Activated CD4-positive, CD25-positive, alpha-beta regulatory T cell treated with anti-CD3 and anti-CD28 coated beads, Interleukin-2, amount 50 U/mL, for 24 hours (primary cell): ENCODE data around the gene HIVEP1.

ENCODE experiments used
- ATAC-seq, 2 donors: fragments of 150-1000 bp; cut with Tn5 transposase; one replicate each; pipeline ENCODE4 v1.10.0; 2021; ENCODE audit warnings: mild to moderate bottlenecking in 1 of 2, moderate library complexity in 1 of 2

The HIVEP1 gene

GRCh38 chr6:12020187-12020791 lies 8.2 kb downstream of the HIVEP1 start:
- ATAC-seq = no peak

- no peak for ATAC-seq
These were observed 10.4 kb downstream of the HIVEP1 start for GRCh38 chr6:12022481-12022880.

GRCh38 chr6:12022953-12023388 lies 10.9 kb downstream of the HIVEP1 start:
- no peak for ATAC-seq

GRCh38 chr6:12024216-12024615 lies 12.1 kb downstream of the HIVEP1 start:
- ATAC-seq = no peak

GRCh38 chr6:12024699-12025434 lies 12.8 kb downstream of the HIVEP1 start:
- no peak for ATAC-seq

- no peak for ATAC-seq
These were observed 14.0 kb downstream of the HIVEP1 start for GRCh38 chr6:12026120-12026519.

- no peak for ATAC-seq
These were observed 14.7 kb downstream of the HIVEP1 start for GRCh38 chr6:12026833-12027232.

- ATAC-seq = no peak
These were observed 16.1 kb downstream of the HIVEP1 start for GRCh38 chr6:12028213-12028612.

- no peak for ATAC-seq
These were observed 18.0 kb downstream of the HIVEP1 start for GRCh38 chr6:12029979-12030737.

- ATAC-seq = peak; percentile 28 to 41
These were observed 19.0 kb downstream of the HIVEP1 start for GRCh38 chr6:12030993-12031550.

- ATAC-seq = no peak
These were observed 20.9 kb downstream of the HIVEP1 start for GRCh38 chr6:12032783-12033573.

GRCh38 chr6:12033770-12034169 lies 21.7 kb downstream of the HIVEP1 start:
- ATAC-seq = no peak

GRCh38 chr6:12034349-12034748 lies 22.2 kb downstream of the HIVEP1 start:
- ATAC-seq = no peak

- ATAC-seq = no peak
These were observed 22.7 kb downstream of the HIVEP1 start for GRCh38 chr6:12034837-12035236.

GRCh38 chr6:12036766-12037165 lies 24.7 kb downstream of the HIVEP1 start:
- ATAC-seq = no peak

- ATAC-seq = peak in 1 of 2 donors; percentile 27
These were observed 25.7 kb downstream of the HIVEP1 start for GRCh38 chr6:12037798-12038197.

- no peak for ATAC-seq
These were observed 27.7 kb downstream of the HIVEP1 start for GRCh38 chr6:12039540-12040459.

GRCh38 chr6:12047304-12047703 lies 35.2 kb downstream of the HIVEP1 start:
- no peak for ATAC-seq

- no peak for ATAC-seq
These were observed 35.8 kb downstream of the HIVEP1 start for GRCh38 chr6:12047792-12048432.

GRCh38 chr6:12048609-12049008 lies 36.5 kb downstream of the HIVEP1 start:
- peak; percentile 26 to 31 for ATAC-seq

- no peak for ATAC-seq
These were observed 37.1 kb downstream of the HIVEP1 start for GRCh38 chr6:12049165-12049564.
